HCT116 (cell line): Measurements from ENCODE around the gene EPSTI1.

Experiments
- CEBPB ChIP-seq: IDR thresholded peaks from 2 replicates; pipeline ENCODE4 v1.6.1; 2012; ENCODE audit warnings: low read depth
- EZH2phosphoT487 ChIP-seq: fragments of 200-600 bp; IDR thresholded peaks from 2 replicates; pipeline ENCODE4 v1.6.1; 2018; ENCODE audit warnings: antibody characterized with exemption, borderline replicate concordance
- JUND ChIP-seq: IDR thresholded peaks from 2 replicates; pipeline ENCODE4 v1.6.1; 2012
- POLR2A ChIP-seq: IDR thresholded peaks from 2 replicates; pipeline ENCODE4 v1.7.0; 2011; ENCODE audit warnings: borderline replicate concordance; ENCODE audit not compliant: insufficient read depth, insufficient read length; ENCODE audit errors: extremely low read depth
- POLR2AphosphoS5 ChIP-seq: IDR thresholded peaks from 2 replicates; pipeline ENCODE4 v1.6.1; 2011; ENCODE audit warnings: mild to moderate bottlenecking, low read depth, low read length, moderate library complexity
- RAD21 ChIP-seq: IDR thresholded peaks from 2 replicates; pipeline ENCODE4 v1.6.1; 2012; ENCODE audit warnings: low read depth, mild to moderate bottlenecking
- SIN3A ChIP-seq: IDR thresholded peaks from 2 replicates; pipeline ENCODE4 v1.6.1; 2012; ENCODE audit warnings: low read depth
- SP1 ChIP-seq: IDR thresholded peaks from 2 replicates; pipeline ENCODE4 v1.6.1; 2012; ENCODE audit warnings: low read depth
- SRF ChIP-seq: IDR thresholded peaks from 2 replicates; pipeline ENCODE4 v1.6.1; 2012; ENCODE audit warnings: low read depth
- ZNF274 ChIP-seq: fragments of 200-500 bp; sonication (Bioruptor generic); IDR thresholded peaks from 2 replicates; pipeline ENCODE4 v1.6.1; 2014; ENCODE audit warnings: mild to moderate bottlenecking, low read depth, low read length, inconsistent platforms
- TF ChIP-seq, protein P1 (sequence below): IDR thresholded peaks from 2 replicates; pipeline ENCODE4 v1.6.1; 2011; ENCODE audit warnings: mild to moderate bottlenecking, low read length, moderate library complexity; ENCODE audit not compliant: insufficient replicate concordance; ENCODE audit errors: extremely low read depth
- TF ChIP-seq, protein P2 (sequence below), 3 experiments: fragments of 200-600 bp in 1 of 3; sonication (generic) in 1 of 3; IDR thresholded peaks in 2 of 3; conservative IDR thresholded peaks in 1 of 3; 2 replicates each; pipeline ENCODE4 v1.5.1; 2012 to 2017; ENCODE audit warnings: low read depth in 2 of 3, low read length in 2 of 3, antibody characterized with exemption in 1 of 3, borderline replicate concordance in 1 of 3, control low read depth in 1 of 3, mild to moderate bottlenecking in 1 of 3, mixed read lengths in 1 of 3, mixed run types in 1 of 3, moderate library complexity in 1 of 3; ENCODE audit not compliant: insufficient read depth in 1 of 3
- TF ChIP-seq, protein P3 (sequence below): IDR thresholded peaks from 2 replicates; pipeline ENCODE4 v1.6.1; 2012

DNA sequence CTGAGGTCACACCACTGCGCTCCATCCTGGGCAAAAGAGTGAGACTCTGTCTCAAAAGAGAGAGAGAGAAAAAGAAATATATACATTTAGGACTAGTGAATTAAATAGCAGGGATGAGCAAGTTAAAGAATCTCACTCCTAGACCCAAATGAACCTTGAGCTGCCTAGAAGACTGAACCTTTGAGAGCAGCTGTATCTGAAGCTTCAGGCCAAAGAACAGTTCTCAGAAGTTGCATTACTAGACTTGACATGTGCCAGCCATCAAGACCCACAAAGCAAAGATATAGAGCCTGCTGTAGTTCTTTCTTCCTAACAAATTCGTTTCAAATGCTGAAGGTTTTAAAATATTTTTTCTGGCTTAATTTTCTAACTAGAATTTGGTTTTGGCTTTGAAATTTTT is 47.9 kb upstream of the EPSTI1 start:
- TF ChIP-seq, protein P1, sequence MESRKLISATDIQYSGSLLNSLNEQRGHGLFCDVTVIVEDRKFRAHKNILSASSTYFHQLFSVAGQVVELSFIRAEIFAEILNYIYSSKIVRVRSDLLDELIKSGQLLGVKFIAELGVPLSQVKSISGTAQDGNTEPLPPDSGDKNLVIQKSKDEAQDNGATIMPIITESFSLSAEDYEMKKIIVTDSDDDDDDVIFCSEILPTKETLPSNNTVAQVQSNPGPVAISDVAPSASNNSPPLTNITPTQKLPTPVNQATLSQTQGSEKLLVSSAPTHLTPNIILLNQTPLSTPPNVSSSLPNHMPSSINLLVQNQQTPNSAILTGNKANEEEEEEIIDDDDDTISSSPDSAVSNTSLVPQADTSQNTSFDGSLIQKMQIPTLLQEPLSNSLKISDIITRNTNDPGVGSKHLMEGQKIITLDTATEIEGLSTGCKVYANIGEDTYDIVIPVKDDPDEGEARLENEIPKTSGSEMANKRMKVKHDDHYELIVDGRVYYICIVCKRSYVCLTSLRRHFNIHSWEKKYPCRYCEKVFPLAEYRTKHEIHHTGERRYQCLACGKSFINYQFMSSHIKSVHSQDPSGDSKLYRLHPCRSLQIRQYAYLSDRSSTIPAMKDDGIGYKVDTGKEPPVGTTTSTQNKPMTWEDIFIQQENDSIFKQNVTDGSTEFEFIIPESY = no peak
- TF ChIP-seq, protein P2, sequence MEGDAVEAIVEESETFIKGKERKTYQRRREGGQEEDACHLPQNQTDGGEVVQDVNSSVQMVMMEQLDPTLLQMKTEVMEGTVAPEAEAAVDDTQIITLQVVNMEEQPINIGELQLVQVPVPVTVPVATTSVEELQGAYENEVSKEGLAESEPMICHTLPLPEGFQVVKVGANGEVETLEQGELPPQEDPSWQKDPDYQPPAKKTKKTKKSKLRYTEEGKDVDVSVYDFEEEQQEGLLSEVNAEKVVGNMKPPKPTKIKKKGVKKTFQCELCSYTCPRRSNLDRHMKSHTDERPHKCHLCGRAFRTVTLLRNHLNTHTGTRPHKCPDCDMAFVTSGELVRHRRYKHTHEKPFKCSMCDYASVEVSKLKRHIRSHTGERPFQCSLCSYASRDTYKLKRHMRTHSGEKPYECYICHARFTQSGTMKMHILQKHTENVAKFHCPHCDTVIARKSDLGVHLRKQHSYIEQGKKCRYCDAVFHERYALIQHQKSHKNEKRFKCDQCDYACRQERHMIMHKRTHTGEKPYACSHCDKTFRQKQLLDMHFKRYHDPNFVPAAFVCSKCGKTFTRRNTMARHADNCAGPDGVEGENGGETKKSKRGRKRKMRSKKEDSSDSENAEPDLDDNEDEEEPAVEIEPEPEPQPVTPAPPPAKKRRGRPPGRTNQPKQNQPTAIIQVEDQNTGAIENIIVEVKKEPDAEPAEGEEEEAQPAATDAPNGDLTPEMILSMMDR (IDR thresholded peaks at IDR 0.05 in 2 of 3, conservative IDR thresholded peaks at IDR 0.05 in 1 of 3; ENCODE audit: borderline replicate concordance in 1 of 3, insufficient read depth in 1 of 3, low read depth in 2 of 3, low read length in 2 of 3) = no peak
- no peak for TF ChIP-seq POLR2A
- TF ChIP-seq, protein P3, sequence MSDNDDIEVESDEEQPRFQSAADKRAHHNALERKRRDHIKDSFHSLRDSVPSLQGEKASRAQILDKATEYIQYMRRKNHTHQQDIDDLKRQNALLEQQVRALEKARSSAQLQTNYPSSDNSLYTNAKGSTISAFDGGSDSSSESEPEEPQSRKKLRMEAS = no peak
- TF ChIP-seq EZH2phosphoT487 = no peak
- TF ChIP-seq RAD21 = no peak
- no peak for TF ChIP-seq SIN3A
- TF ChIP-seq ZNF274 = no peak
- TF ChIP-seq POLR2AphosphoS5 = no peak
- no peak for TF ChIP-seq SP1
- no peak for TF ChIP-seq SRF
- no peak for TF ChIP-seq JUND
- no peak for TF ChIP-seq CEBPB
